CD4-positive, alpha-beta T cell treated with Interferon alpha-2 for 1 hour (primary cell): ENCODE measurements around the gene MAGED2.
"Not testable (repeated sequence)": the region's sequence is repeated elsewhere in the genome, so short reads cannot be mapped to it uniquely, and the experiment has no call there.

ENCODE experiments used
- DNase-seq, 2 donors: peaks; one replicate each; pipeline ENCODE4 v3.0.0-alpha.2; 2020 to 2022

Gene MAGED2

GRCh38 chrX:54807524-54808108 lies at the start of gene MAGED2:
Gene MAGED2 (plus strand): TSS chrX:54807745. CDS start chrX:54809332, 1,587 bp downstream.
- DNase-seq = peak; percentile 42 to 62

- DNase-seq = no peak
These were observed 49.2 kb upstream of the MAGED2 start for GRCh38 chrX:54758114-54759055.

- DNase-seq = not testable (repeated sequence)
These were observed 33.0 kb upstream of the MAGED2 start for GRCh38 chrX:54774391-54775094.

- no peak for DNase-seq
These were observed 31.5 kb upstream of the MAGED2 start for GRCh38 chrX:54776061-54776460.

- peak in 1 of 2 donors; percentile 2 for DNase-seq
These were observed 30.4 kb upstream of the MAGED2 start for GRCh38 chrX:54776987-54777672.

GRCh38 chrX:54785901-54786300 lies 21.6 kb upstream of the MAGED2 start:
- no peak for DNase-seq

- DNase-seq = peak; percentile 11 to 50
These were observed 20.6 kb upstream of the MAGED2 start for GRCh38 chrX:54786967-54787366.

GRCh38 chrX:54788446-54788845 lies 19.1 kb upstream of the MAGED2 start:
- no peak for DNase-seq

- DNase-seq = not testable (repeated sequence)
These were observed 18.1 kb upstream of the MAGED2 start for GRCh38 chrX:54789405-54789804.

- DNase-seq = no peak
These were observed 13.5 kb upstream of the MAGED2 start for GRCh38 chrX:54794028-54794427.

- DNase-seq = no peak
These were observed 12.8 kb upstream of the MAGED2 start for GRCh38 chrX:54794795-54795194.

- no peak for DNase-seq
These were observed 9.4 kb upstream of the MAGED2 start, which contains the start of gene ITIH6 for GRCh38 chrX:54798137-54798536. Gene ITIH6 (minus strand): TSS chrX:54798255. CDS start chrX:54798210, 45 bp downstream.

- DNase-seq = no peak
These were observed 8.5 kb upstream of the MAGED2 start for GRCh38 chrX:54799046-54799445.

GRCh38 chrX:54808109-54808604 lies 612 bp downstream of the MAGED2 start:
- DNase-seq = peak in 1 of 2 donors; percentile 15

- DNase-seq = peak; percentile 94 to 95
These were observed 1.3 kb downstream of the MAGED2 start for GRCh38 chrX:54808605-54809483.

GRCh38 chrX:54810532-54810931 lies 3.0 kb downstream of the MAGED2 start:
- DNase-seq = no peak

GRCh38 chrX:54811301-54811885 lies 3.8 kb downstream of the MAGED2 start:
- no peak for DNase-seq

GRCh38 chrX:54812306-54812705 lies 4.8 kb downstream of the MAGED2 start:
- DNase-seq = no peak

- DNase-seq = no peak
These were observed 9.8 kb downstream of the MAGED2 start for GRCh38 chrX:54817220-54817820.

- no peak for DNase-seq
These were observed 10.7 kb downstream of the MAGED2 start for GRCh38 chrX:54818221-54818620.

GRCh38 chrX:54819201-54819600 lies 11.7 kb downstream of the MAGED2 start:
- DNase-seq = no peak
